Measurements from ENCODE around the gene FBXW8. TPM values are rescaled to one million over a fixed set of nuclear protein-coding genes. Genes with fewer than 3 reads are reported as not detected.

FBXW8 gene
- total RNA-seq, 1 experiment from 2014 or later = 15.3 TPM

- Histone ChIP-seq H4K8ac (replicated peaks; ENCODE audit: insufficient read length, low read depth, low read length) (no peak overlapping the region), H3K23me2 (ENCODE audit: insufficient read length, low read depth, low read length, poor library complexity, severe bottlenecking) (no peaks in the 10 kb centered on the region), H4K20me1 (ENCODE audit: control insufficient read depth, insufficient read depth, insufficient read length) (no peaks in the 10 kb centered on the region), H2AK5ac (ENCODE audit: insufficient read length, low read length) (no peak overlapping the region), H4K5ac (ENCODE audit: insufficient read length, low read depth, low read length) (no peak overlapping the region), H3K9ac (ENCODE audit: extremely low read depth, insufficient read length, low read length) (no peak overlapping the region), H3K27me3 (ENCODE audit: insufficient read depth, low read length) (no peaks in the 10 kb centered on the region), H3K9me3 (ENCODE audit: control insufficient read depth, low read depth, low read length) (no peaks in the 10 kb centered on the region), H2BK120ac (ENCODE audit: low read depth, low read length, poor library complexity, severe bottlenecking) (no peak overlapping the region), H3K79me2 (ENCODE audit: insufficient read depth, low read length) (no peaks in the 10 kb centered on the region), H3K56ac (ENCODE audit: insufficient read length, low read depth, low read length) (no peak overlapping the region), H3K4me2 (ENCODE audit: insufficient read depth, insufficient read length, low read length) (no peak overlapping the region), H3K14ac (ENCODE audit: insufficient read depth, low read length) (no peak overlapping the region), H3K4me1 (ENCODE audit: insufficient read depth, low read length) (no peaks in the 10 kb centered on the region), H3K18ac (ENCODE audit: insufficient read length, low read depth, low read length) (no peak overlapping the region), H3K4ac (ENCODE audit: low read depth, low read length) (no peak overlapping the region), H3K23ac (ENCODE audit: insufficient read length, low read depth, low read length) (no peak overlapping the region), H2BK12ac (ENCODE audit: insufficient read length, low read depth, low read length) (no peak overlapping the region), H4K91ac (ENCODE audit: insufficient read length, low read depth, low read length) (no peak overlapping the region), H2BK5ac (ENCODE audit: insufficient read length, low read length) (no peak overlapping the region), H2BK15ac (ENCODE audit: low read depth, low read length) (no peak overlapping the region), H2AFZ (ENCODE audit: low read length) (no peak overlapping the region), H3T11ph (ENCODE audit: low read length) (no peak overlapping the region), H3K79me1 (ENCODE audit: insufficient read depth, low read depth, low read length, poor library complexity, severe bottlenecking) (no peaks in the 10 kb centered on the region), H3K27ac (ENCODE audit: insufficient read length, low read depth, low read length) (no peak overlapping the region), H2BK20ac (ENCODE audit: low read depth, low read length, poor library complexity, severe bottlenecking) (no peak overlapping the region)
- Mint-ChIP-seq H3K36me3 (ENCODE audit: insufficient read depth in 1 of 3, low read depth in 3 of 3) (peaks cover 26 to 43% (median 42%) of the 10 kb centered on the region in 3 experiments), H3K9me3 (peaks cover 12 to 16% of the 10 kb centered on the region in 2 experiments), H3K4me1 (no peaks in the 10 kb centered on the region), H3K4me3 (no peak overlapping the region), H3K27me3 (ENCODE audit: low read depth) (no peaks in the 10 kb centered on the region), H3K27ac (peak overlapping the region in 1 of 3 experiments; percentile 27; a peak in 1 of 7 replicates)
- DNase-seq = no peak
- no peak for TF ChIP-seq CTCF (conservative IDR thresholded peaks at IDR 0.05)
- no CpG with 5 or more reads among the region's 6 CpGs for WGBS (ENCODE audit: extremely low coverage, insufficient read length, low lambda C conversion rate)
Observed at GRCh38 chr12:116943419-116944372, 32.9 kb downstream of the FBXW8 start.
